Measurements from ENCODE around the gene DOC2A.
"Not testable (repeated sequence)": the region's sequence is repeated elsewhere in the genome, so short reads cannot be mapped to it uniquely, and the experiment has no call there.

DOC2A gene

GRCh38 chr16:30010844-30011713, at the start of gene DOC2A:
TSS of gene DOC2A (minus strand) at chr16:30011027. CDS start at chr16:30010222, 805 bp downstream.
- DNase-seq (ENCODE audit: low read depth, low spot score), result no peak

GRCh38 chr16:30060346-30060745, 49.5 kb upstream of the DOC2A start:
- no peak for DNase-seq (ENCODE audit: low read depth, low spot score)

- DNase-seq (ENCODE audit: low read depth, low spot score), result no peak
These were observed 44.2 kb upstream of the DOC2A start for GRCh38 chr16:30054959-30055553.

- no peak for DNase-seq (ENCODE audit: low read depth, low spot score)
These were observed 43.6 kb upstream of the DOC2A start for GRCh38 chr16:30054451-30054850.

GRCh38 chr16:30053376-30054015, 42.7 kb upstream of the DOC2A start:
- no peak for DNase-seq (ENCODE audit: low read depth, low spot score)

GRCh38 chr16:30052671-30053372, 42.0 kb upstream of the DOC2A start:
- peak; percentile 47 for DNase-seq (ENCODE audit: low read depth, low spot score)

- no peak for DNase-seq (ENCODE audit: low read depth, low spot score)
These were observed 40.7 kb upstream of the DOC2A start for GRCh38 chr16:30051518-30051917.

GRCh38 chr16:30049871-30050270, 39.0 kb upstream of the DOC2A start:
- no peak for DNase-seq (ENCODE audit: low read depth, low spot score)

GRCh38 chr16:30046588-30046987, 35.8 kb upstream of the DOC2A start:
- DNase-seq (ENCODE audit: low read depth, low spot score), result no peak

- DNase-seq (ENCODE audit: low read depth, low spot score), result no peak
These were observed 35.4 kb upstream of the DOC2A start for GRCh38 chr16:30046178-30046577.

GRCh38 chr16:30041841-30042240, 31.0 kb upstream of the DOC2A start:
- no peak for DNase-seq (ENCODE audit: low read depth, low spot score)

- DNase-seq (ENCODE audit: low read depth, low spot score), result not testable (repeated sequence)
These were observed 29.9 kb upstream of the DOC2A start for GRCh38 chr16:30040690-30041089.

- no peak for DNase-seq (ENCODE audit: low read depth, low spot score)
These were observed 29.4 kb upstream of the DOC2A start for GRCh38 chr16:30040221-30040620.

GRCh38 chr16:30033270-30033669, 22.4 kb upstream of the DOC2A start:
- no peak for DNase-seq (ENCODE audit: low read depth, low spot score)

GRCh38 chr16:30032083-30032819, 21.4 kb upstream of the DOC2A start:
- no peak for DNase-seq (ENCODE audit: low read depth, low spot score)

- no peak for DNase-seq (ENCODE audit: low read depth, low spot score)
These were observed 20.7 kb upstream of the DOC2A start for GRCh38 chr16:30031477-30031918.

- no peak for DNase-seq (ENCODE audit: low read depth, low spot score)
These were observed 20.1 kb upstream of the DOC2A start, which contains the start of gene TLCD3B for GRCh38 chr16:30030841-30031413. TSS of gene TLCD3B (minus strand) at chr16:30031271. CDS start at chr16:30030527, 744 bp downstream.

- no peak for DNase-seq (ENCODE audit: low read depth, low spot score)
These were observed 19.3 kb upstream of the DOC2A start for GRCh38 chr16:30030011-30030685.

- no peak for DNase-seq (ENCODE audit: low read depth, low spot score)
These were observed 17.7 kb upstream of the DOC2A start for GRCh38 chr16:30028438-30029076.

Measured in brain pericyte (primary cell).